ENCODE results near the gene MUC6. TPM values are rescaled to one million over a fixed set of nuclear protein-coding genes. Genes with fewer than 3 reads are reported as not detected.

MUC6 gene
- total RNA-seq, 1 donor from 2014 or later = not detected

- Histone ChIP-seq H3K9me3 (no peaks in the 10 kb centered on the region), H3K27me3 (no peaks in the 10 kb centered on the region), H3K36me3 (no peaks in the 10 kb centered on the region), H3K4me3 (no peak overlapping the region), H3K27ac (no peak overlapping the region), H3K4me1 (no peaks in the 10 kb centered on the region)
- intact Hi-C loops (cut with DNase I) = no loop called here
- no peak for TF ChIP-seq CTCF (IDR thresholded peaks at IDR 0.05)
- no peak for ATAC-seq
- DNase-seq = no peak
Measured at GRCh38 chr11:1038361-1038760, 1.8 kb upstream of the MUC6 start.

- DNase-seq = no peak
- no peak for TF ChIP-seq CTCF (IDR thresholded peaks at IDR 0.05)
- H3K36me3 ChIP-seq = no peaks in the 10 kb centered on the region
- H3K4me3 ChIP-seq = no peak overlapping the region
- intact Hi-C loops (cut with DNase I) = no loop called here
- no peaks in the 10 kb centered on the region for H3K9me3 ChIP-seq
- H3K4me1 ChIP-seq = no peaks in the 10 kb centered on the region
- no peaks in the 10 kb centered on the region for H3K27me3 ChIP-seq
- H3K27ac ChIP-seq = no peak overlapping the region
- ATAC-seq = no peak
Measured at GRCh38 chr11:1037506-1038055, 1.1 kb upstream of the MUC6 start.

GRCh38 chr11:1036931-1037330 lies 413 bp upstream of the MUC6 start:
- H3K27ac ChIP-seq = no peak overlapping the region
- DNase-seq (no peak), ATAC-seq (no peak)
- intact Hi-C loops (cut with DNase I) = no loop called here
- TF ChIP-seq CTCF (IDR thresholded peaks at IDR 0.05) = no peak
- no peaks in the 10 kb centered on the region for H3K4me1 ChIP-seq
- no peaks in the 10 kb centered on the region for H3K27me3 ChIP-seq
- H3K9me3 ChIP-seq = no peaks in the 10 kb centered on the region
- no peaks in the 10 kb centered on the region for H3K36me3 ChIP-seq
- no peak overlapping the region for H3K4me3 ChIP-seq

- no peaks in the 10 kb centered on the region for H3K4me1 ChIP-seq
- no peak overlapping the region for H3K4me3 ChIP-seq
- DNase-seq = no peak
- H3K36me3 ChIP-seq = no peaks in the 10 kb centered on the region
- no peaks in the 10 kb centered on the region for H3K9me3 ChIP-seq
- no peaks in the 10 kb centered on the region for H3K27me3 ChIP-seq
- intact Hi-C loops (cut with DNase I) = no loop called here
- no peak for ATAC-seq
- no peak overlapping the region for H3K27ac ChIP-seq
- no peak for TF ChIP-seq CTCF (IDR thresholded peaks at IDR 0.05)
Measured at GRCh38 chr11:1035577-1036283, 788 bp downstream of the MUC6 start.

- Histone ChIP-seq H3K27ac (no peak overlapping the region), H3K9me3 (no peaks in the 10 kb centered on the region), H3K4me3 (no peak overlapping the region), H3K36me3 (no peaks in the 10 kb centered on the region), H3K4me1 (no peaks in the 10 kb centered on the region), H3K27me3 (no peaks in the 10 kb centered on the region)
- no peak for ATAC-seq
- no peak for TF ChIP-seq CTCF (IDR thresholded peaks at IDR 0.05)
- intact Hi-C loops (cut with DNase I) = no loop called here
- no peak for DNase-seq
Measured at GRCh38 chr11:1034456-1035295, 1.8 kb downstream of the MUC6 start.
